NB4 (cell line): ENCODE data around the gene SH3GLB1.
A peak's percentile ranks its signal among the peaks of the same experiment; 100 is the strongest.
"Not testable (repeated sequence)": the region's sequence is repeated elsewhere in the genome, so short reads cannot be mapped to it uniquely, and the experiment has no call there.

Source experiments
- DNase-seq: peaks from one replicate; pipeline ENCODE4 v3.0.0; 2010; ENCODE audit warnings: low read depth
- H3K4me3 ChIP-seq: one replicate; pipeline ENCODE4 v1.5.1; 2011; ENCODE audit warnings: mild to moderate bottlenecking, low read depth, low read length, moderate library complexity
- CTCF ChIP-seq: IDR thresholded peaks from one replicate; pipeline ENCODE4 v1.5.1; 2012; ENCODE audit warnings: low read depth, low read length
- MAX ChIP-seq: IDR thresholded peaks from 2 replicates; pipeline ENCODE4 v1.6.1; 2011; ENCODE audit warnings: low read depth, low read length
- MYC ChIP-seq: IDR thresholded peaks from 2 replicates; pipeline ENCODE4 v1.6.1; 2011; ENCODE audit warnings: low read depth, low read length
- POLR2A ChIP-seq: IDR thresholded peaks from 2 replicates; pipeline ENCODE4 v1.6.1; 2011; ENCODE audit warnings: mild to moderate bottlenecking; ENCODE audit not compliant: insufficient read length; ENCODE audit errors: extremely low read depth

SH3GLB1 gene

GRCh38 chr1:86704458-86704971, at the start of gene SH3GLB1:
TSS of gene SH3GLB1 (plus strand) at chr1:86704576. CDS start at chr1:86704900, 324 bp downstream.
- peak; percentile 70 for TF ChIP-seq CTCF
- TF ChIP-seq POLR2A = peak; percentile 42
- TF ChIP-seq MAX = no peak
- peak; percentile 93 for DNase-seq
- H3K4me3 ChIP-seq = peak within 1 kb of the TSS; percentile 78

GRCh38 chr1:86658381-86658780, 46.0 kb upstream of the SH3GLB1 start:
- DNase-seq = not testable (repeated sequence)

GRCh38 chr1:86666368-86666767, 38.0 kb upstream of the SH3GLB1 start:
- no peak overlapping the region for H3K4me3 ChIP-seq
- TF ChIP-seq MAX (no peak), POLR2A (no peak), MYC (no peak), CTCF (no peak)
- DNase-seq = no peak

More at GRCh38 chr1:86658381-86658780, 46.0 kb upstream of the SH3GLB1 start:
- H3K4me3 ChIP-seq = not testable (repeated sequence)

GRCh38 chr1:86687595-86687994, 16.8 kb upstream of the SH3GLB1 start:
- TF ChIP-seq MYC (no peak), POLR2A (no peak), MAX (no peak), CTCF (no peak)
- no peak overlapping the region for H3K4me3 ChIP-seq
- DNase-seq = no peak

GRCh38 chr1:86692641-86693040, 11.7 kb upstream of the SH3GLB1 start:
- DNase-seq = no peak
- no peak overlapping the region for H3K4me3 ChIP-seq
- TF ChIP-seq CTCF (no peak), MAX (no peak), MYC (no peak), POLR2A (no peak)

- TF ChIP-seq MYC (no peak), MAX (no peak), POLR2A (no peak), CTCF (no peak)
- H3K4me3 ChIP-seq = no peak overlapping the region
- no peak for DNase-seq
Observed at GRCh38 chr1:86695400-86695799, 9.0 kb upstream of the SH3GLB1 start.

- DNase-seq = no peak
- no peak overlapping the region for H3K4me3 ChIP-seq
- TF ChIP-seq POLR2A (no peak), MAX (no peak), MYC (no peak), CTCF (no peak)
Observed at GRCh38 chr1:86696522-86696921, 7.9 kb upstream of the SH3GLB1 start.
